Neural cell (in vitro differentiated cells): Measurements from ENCODE around the gene SUN5. TPM values are rescaled to one million over a fixed set of nuclear protein-coding genes. Genes with fewer than 3 reads are reported as not detected.

Experiments
- H2AFZ ChIP-seq: fragments of 200-600, 300-800 bp; sonication (generic), shearing (Covaris generic); 2 replicates; pipeline ENCODE4 v1.6.0; 2014; ENCODE audit warnings: low read depth, mild to moderate bottlenecking, antibody characterized with exemption, low read length, moderate library complexity
- H3F3A ChIP-seq: fragments of 200-600 bp; shearing (Covaris generic); 2 replicates; pipeline ENCODE4 v1.6.1; 2016; ENCODE audit warnings: mild to moderate bottlenecking, moderate library complexity, mixed read lengths, antibody characterized with exemption, low read length; ENCODE audit not compliant: insufficient read depth, poor library complexity, severe bottlenecking
- H3K27ac ChIP-seq: fragments of 200-600, 300-800 bp; sonication (generic), shearing (Covaris generic); 2 replicates; pipeline ENCODE4 v1.5.1; 2014; ENCODE audit warnings: mild to moderate bottlenecking, low read length, moderate library complexity
- H3K27me3 ChIP-seq: fragments of 300-800, 200-600 bp; sonication (generic), shearing (Covaris generic); 2 replicates; pipeline ENCODE4 v1.6.0; 2014; ENCODE audit warnings: mild to moderate bottlenecking, low read depth, low read length, moderate library complexity; ENCODE audit not compliant: insufficient read depth
- H3K36me3 ChIP-seq: fragments of 300-800, 200-600 bp; sonication (generic), shearing (Covaris generic); 2 replicates; pipeline ENCODE4 v1.5.1; 2014; ENCODE audit warnings: mild to moderate bottlenecking, antibody characterized with exemption, low read length, moderate library complexity; ENCODE audit not compliant: insufficient read depth
- H3K4me2 ChIP-seq: fragments of 300-800, 200-600 bp; sonication (generic), shearing (Covaris generic); 2 replicates; pipeline ENCODE4 v1.6.0; 2014; ENCODE audit warnings: mild to moderate bottlenecking, low read length
- H3K4me3 ChIP-seq: fragments of 300-800, 200-600 bp; sonication (generic), shearing (Covaris generic); 2 replicates; pipeline ENCODE4 v1.5.1; 2014; ENCODE audit warnings: mild to moderate bottlenecking, low read length, moderate library complexity
- H3K79me2 ChIP-seq: fragments of 200-600 bp; shearing (Covaris generic); replicated peaks from 2 replicates; pipeline ENCODE4 v1.6.0; 2014; ENCODE audit warnings: mild to moderate bottlenecking, low read length, moderate library complexity; ENCODE audit not compliant: insufficient read depth
- H3K9ac ChIP-seq: fragments of 300-800, 200-600 bp; sonication (generic), shearing (Covaris generic); 2 replicates; pipeline ENCODE4 v1.6.1; 2016; ENCODE audit warnings: mild to moderate bottlenecking, low read length, mixed read lengths
- H3K9me2 ChIP-seq: fragments of 200-600 bp; shearing (Covaris generic); 2 replicates; pipeline ENCODE4 v1.6.1; 2016; ENCODE audit warnings: mild to moderate bottlenecking, low read length, mixed read lengths; ENCODE audit not compliant: insufficient read depth
- H3K9me3 ChIP-seq: fragments of 200-600, 300-800 bp; sonication (generic), shearing (Covaris generic); 2 replicates; pipeline ENCODE4 v1.6.1; 2016; ENCODE audit warnings: mild to moderate bottlenecking, mixed run types, low read length, moderate library complexity, mixed read lengths
- H4K20me1 ChIP-seq: fragments of 200-600 bp; shearing (Covaris generic); 2 replicates; pipeline ENCODE4 v1.6.1; 2016; ENCODE audit warnings: mild to moderate bottlenecking, mixed run types; ENCODE audit not compliant: insufficient read depth
- EP300 ChIP-seq: fragments of 450-650 bp; conservative IDR thresholded peaks from 2 replicates; pipeline ENCODE4 v1.6.1; 2014; ENCODE audit warnings: antibody characterized with exemption, mild to moderate bottlenecking, moderate library complexity; ENCODE audit not compliant: poor library complexity, severe bottlenecking
- EZH2 ChIP-seq: fragments of 200-600, 300-800 bp; shearing (Covaris generic), sonication (generic); IDR thresholded peaks from 2 replicates; pipeline ENCODE4 v1.6.1; 2014; ENCODE audit warnings: antibody characterized with exemption, low read length, borderline replicate concordance, mild to moderate bottlenecking; ENCODE audit not compliant: insufficient read depth, poor library complexity, severe bottlenecking
- MXI1 ChIP-seq: fragments of 450-650 bp; conservative IDR thresholded peaks from 2 replicates; pipeline ENCODE4 v1.6.1; 2014; ENCODE audit warnings: antibody characterized with exemption, mild to moderate bottlenecking; ENCODE audit not compliant: poor library complexity, severe bottlenecking
- POLR2AphosphoS5 ChIP-seq: IDR thresholded peaks from 2 replicates; pipeline ENCODE4 v1.6.1; 2012
- RAD21 ChIP-seq: fragments of 450-650 bp; conservative IDR thresholded peaks from 2 replicates; pipeline ENCODE4 v1.6.1; 2014; ENCODE audit warnings: antibody characterized with exemption, mild to moderate bottlenecking, moderate library complexity
- SMC3 ChIP-seq: fragments of 450-650 bp; conservative IDR thresholded peaks from 2 replicates; pipeline ENCODE4 v1.6.1; 2014; ENCODE audit warnings: antibody characterized with exemption, mild to moderate bottlenecking, moderate library complexity; ENCODE audit not compliant: poor library complexity
- TAF1 ChIP-seq: IDR thresholded peaks from 2 replicates; pipeline ENCODE4 v1.6.1; 2012; ENCODE audit warnings: low read depth
- polyA plus RNA-seq: library from polyadenylated mRNA; depleted of rRNA; stranded (reverse); fragments of >200 nt; gene quantifications from 2 replicates; pipeline ENCODE4 v1.2.3, GENCODE V29; 2014
- TF ChIP-seq, protein P1 (sequence below): IDR thresholded peaks from 2 replicates; pipeline ENCODE4 v1.6.1; 2012; ENCODE audit warnings: borderline replicate concordance
- TF ChIP-seq, protein P2 (sequence below): fragments of 450-650 bp; IDR thresholded peaks from 2 replicates; pipeline ENCODE4 v1.5.1; 2014; ENCODE audit warnings: antibody characterized with exemption, mild to moderate bottlenecking, moderate library complexity; ENCODE audit not compliant: poor library complexity, severe bottlenecking

SUN5 gene
- polyA plus RNA-seq, 1 donor from 2014 or later: not detected

DNA sequence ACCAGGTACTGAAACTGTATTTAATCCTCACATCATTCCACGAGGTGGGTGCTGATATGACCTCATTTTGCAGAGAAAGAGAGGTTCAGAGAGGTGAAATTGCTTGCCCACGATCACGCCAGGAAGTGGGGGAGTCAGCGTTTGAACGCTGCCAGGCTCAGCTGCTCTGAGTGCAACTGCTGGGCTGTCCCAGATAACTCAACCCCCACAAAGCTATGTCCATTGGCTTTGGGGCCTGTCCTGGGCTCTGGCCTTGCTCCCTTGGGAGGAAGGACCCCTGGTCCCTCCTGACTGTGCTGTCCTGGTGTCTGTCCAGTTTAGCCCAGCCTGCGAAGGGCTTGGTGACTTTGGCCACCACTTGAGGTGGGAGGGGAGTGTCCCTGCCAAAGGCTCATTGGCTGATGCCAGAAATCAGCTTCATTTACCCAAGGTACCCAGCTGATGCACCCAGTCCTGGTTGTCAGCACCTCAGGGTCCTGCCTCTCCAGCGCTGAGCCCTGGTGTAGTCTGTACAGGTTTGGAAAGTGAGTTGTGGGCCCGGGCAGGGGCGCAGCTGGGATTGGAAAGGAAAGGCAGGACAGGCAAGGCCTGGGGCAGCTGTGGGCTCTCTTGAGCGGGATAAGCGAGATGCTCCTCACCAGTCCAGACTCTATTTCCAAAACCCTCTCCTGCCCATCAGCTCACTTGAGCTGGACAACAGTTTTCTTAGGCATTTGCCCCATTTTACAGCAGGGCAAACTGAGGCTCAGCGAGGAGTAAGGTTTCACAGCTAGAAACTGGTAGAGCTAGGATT is 38.5 kb downstream of the SUN5 start:
- no peak overlapping the region for H3K4me2 ChIP-seq
- no peak overlapping the region for H3K9ac ChIP-seq
- H3F3A ChIP-seq: no peaks in the 10 kb centered on the region
- TF ChIP-seq EP300: no peak
- no peak for TF ChIP-seq POLR2AphosphoS5
- TF ChIP-seq RAD21: no peak
- TF ChIP-seq, protein P1, sequence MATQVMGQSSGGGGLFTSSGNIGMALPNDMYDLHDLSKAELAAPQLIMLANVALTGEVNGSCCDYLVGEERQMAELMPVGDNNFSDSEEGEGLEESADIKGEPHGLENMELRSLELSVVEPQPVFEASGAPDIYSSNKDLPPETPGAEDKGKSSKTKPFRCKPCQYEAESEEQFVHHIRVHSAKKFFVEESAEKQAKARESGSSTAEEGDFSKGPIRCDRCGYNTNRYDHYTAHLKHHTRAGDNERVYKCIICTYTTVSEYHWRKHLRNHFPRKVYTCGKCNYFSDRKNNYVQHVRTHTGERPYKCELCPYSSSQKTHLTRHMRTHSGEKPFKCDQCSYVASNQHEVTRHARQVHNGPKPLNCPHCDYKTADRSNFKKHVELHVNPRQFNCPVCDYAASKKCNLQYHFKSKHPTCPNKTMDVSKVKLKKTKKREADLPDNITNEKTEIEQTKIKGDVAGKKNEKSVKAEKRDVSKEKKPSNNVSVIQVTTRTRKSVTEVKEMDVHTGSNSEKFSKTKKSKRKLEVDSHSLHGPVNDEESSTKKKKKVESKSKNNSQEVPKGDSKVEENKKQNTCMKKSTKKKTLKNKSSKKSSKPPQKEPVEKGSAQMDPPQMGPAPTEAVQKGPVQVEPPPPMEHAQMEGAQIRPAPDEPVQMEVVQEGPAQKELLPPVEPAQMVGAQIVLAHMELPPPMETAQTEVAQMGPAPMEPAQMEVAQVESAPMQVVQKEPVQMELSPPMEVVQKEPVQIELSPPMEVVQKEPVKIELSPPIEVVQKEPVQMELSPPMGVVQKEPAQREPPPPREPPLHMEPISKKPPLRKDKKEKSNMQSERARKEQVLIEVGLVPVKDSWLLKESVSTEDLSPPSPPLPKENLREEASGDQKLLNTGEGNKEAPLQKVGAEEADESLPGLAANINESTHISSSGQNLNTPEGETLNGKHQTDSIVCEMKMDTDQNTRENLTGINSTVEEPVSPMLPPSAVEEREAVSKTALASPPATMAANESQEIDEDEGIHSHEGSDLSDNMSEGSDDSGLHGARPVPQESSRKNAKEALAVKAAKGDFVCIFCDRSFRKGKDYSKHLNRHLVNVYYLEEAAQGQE: no peak
- TF ChIP-seq, protein P2, sequence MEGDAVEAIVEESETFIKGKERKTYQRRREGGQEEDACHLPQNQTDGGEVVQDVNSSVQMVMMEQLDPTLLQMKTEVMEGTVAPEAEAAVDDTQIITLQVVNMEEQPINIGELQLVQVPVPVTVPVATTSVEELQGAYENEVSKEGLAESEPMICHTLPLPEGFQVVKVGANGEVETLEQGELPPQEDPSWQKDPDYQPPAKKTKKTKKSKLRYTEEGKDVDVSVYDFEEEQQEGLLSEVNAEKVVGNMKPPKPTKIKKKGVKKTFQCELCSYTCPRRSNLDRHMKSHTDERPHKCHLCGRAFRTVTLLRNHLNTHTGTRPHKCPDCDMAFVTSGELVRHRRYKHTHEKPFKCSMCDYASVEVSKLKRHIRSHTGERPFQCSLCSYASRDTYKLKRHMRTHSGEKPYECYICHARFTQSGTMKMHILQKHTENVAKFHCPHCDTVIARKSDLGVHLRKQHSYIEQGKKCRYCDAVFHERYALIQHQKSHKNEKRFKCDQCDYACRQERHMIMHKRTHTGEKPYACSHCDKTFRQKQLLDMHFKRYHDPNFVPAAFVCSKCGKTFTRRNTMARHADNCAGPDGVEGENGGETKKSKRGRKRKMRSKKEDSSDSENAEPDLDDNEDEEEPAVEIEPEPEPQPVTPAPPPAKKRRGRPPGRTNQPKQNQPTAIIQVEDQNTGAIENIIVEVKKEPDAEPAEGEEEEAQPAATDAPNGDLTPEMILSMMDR: no peak
- no peak for TF ChIP-seq SMC3
- no peak for TF ChIP-seq TAF1
- H3K79me2 ChIP-seq: no peaks in the 10 kb centered on the region
- no peaks in the 10 kb centered on the region for H3K36me3 ChIP-seq
- no peak overlapping the region for H2AFZ ChIP-seq
- H3K9me2 ChIP-seq: no peaks in the 10 kb centered on the region
- H4K20me1 ChIP-seq: no peaks in the 10 kb centered on the region
- no peak overlapping the region for H3K4me3 ChIP-seq
- no peaks in the 10 kb centered on the region for H3K27me3 ChIP-seq
- no peak overlapping the region for H3K27ac ChIP-seq
- no peaks in the 10 kb centered on the region for H3K9me3 ChIP-seq

- Histone ChIP-seq H3F3A (no peaks in the 10 kb centered on the region), H3K9ac (no peak overlapping the region), H3K27me3 (no peaks in the 10 kb centered on the region), H3K4me3 (no peak overlapping the region), H3K9me2 (no peaks in the 10 kb centered on the region), H4K20me1 (no peaks in the 10 kb centered on the region), H3K4me2 (no peak overlapping the region), H2AFZ (no peak overlapping the region), H3K79me2 (no peaks in the 10 kb centered on the region), H3K27ac (no peak overlapping the region), H3K9me3 (no peaks in the 10 kb centered on the region), H3K36me3 (no peaks in the 10 kb centered on the region)
- no peak for TF ChIP-seq SMC3
- TF ChIP-seq, protein P2: no peak
- no peak for TF ChIP-seq MXI1
- TF ChIP-seq EZH2: no peak
- TF ChIP-seq TAF1: no peak
- no peak for TF ChIP-seq POLR2AphosphoS5
Observed at GRCh38 chr20:32965115-32965514, 39.1 kb downstream of the SUN5 start.
